Purkinje cell (primary cell): ENCODE results near the gene FOXA1. TPM values are rescaled to one million over a fixed set of nuclear protein-coding genes. Genes with fewer than 3 reads are reported as not detected.

Experiments
- polyA plus RNA-seq: library from polyadenylated mRNA; unstranded; fragments of >200 nt; fragmentation: Nextera tagmentation; gene quantifications from 2 replicates; pipeline ENCODE4 v1.2.1, GENCODE V29; 2014

Gene FOXA1
- not detected in 2 replicates for polyA plus RNA-seq

GRCh38 chr14:37594971-37595808 is at the start of gene FOXA1, which contains the start of gene TTC6:
TSS of gene FOXA1 (minus strand) at chr14:37595249. CDS start at chr14:37594972, 277 bp downstream.
TSS of gene TTC6 (plus strand) at chr14:37595629. CDS start at chr14:37622065, 26,436 bp downstream.

Other genes with a start within 250 kb of the FOXA1 start
- gene TTC6, start 380 bp upstream of the FOXA1 start, polyA plus RNA-seq: not detected in 2 replicates